H1 (cell line): Measurements from ENCODE around the gene MCF2L. TPM values are rescaled to one million over a fixed set of nuclear protein-coding genes. Genes with fewer than 3 reads are reported as not detected.

Experiments
- CTCF ChIA-PET: fragments of 300-600 bp; sonication (Branson Sonifier 250); formaldehyde crosslinking; loops from one replicate; lab custom pipeline; 2021; ENCODE audit not compliant: partially characterized antibody; lab: Charles Lee
- POLR2A ChIA-PET: fragments of 300-600 bp; sonication (Branson Sonifier 250); formaldehyde crosslinking; loops from one replicate; lab custom pipeline; 2021; ENCODE audit warnings: inconsistent platforms; ENCODE audit not compliant: partially characterized antibody; lab: Charles Lee
- DNase-seq, 2 experiments: peaks; one replicate each; pipeline versions ENCODE4 v3.0.0 to v3.0.0-alpha.2; 2010 to 2022; ENCODE audit warnings: low spot score in 2 of 2, low read depth in 1 of 2, mixed read lengths in 1 of 2
- FAIRE-seq: peaks from 2 replicates; lab custom pipeline; 2011; peaks lifted over from hg19 to GRCh38; lab: Jason Lieb, UNC
- H2AFZ ChIP-seq: 2 replicates; pipeline ENCODE4 v1.8.1; 2012; ENCODE audit warnings: low read length, inconsistent platforms
- H2AK5ac ChIP-seq: 2 replicates; pipeline ENCODE4 v1.6.1; 2013; ENCODE audit warnings: low read depth, low read length
- H2BK120ac ChIP-seq: replicated peaks from 2 replicates; pipeline ENCODE3; 2013; ENCODE audit warnings: low read depth, low read length, inconsistent platforms
- H2BK12ac ChIP-seq: 2 replicates; pipeline ENCODE4 v1.6.1; 2013; ENCODE audit warnings: low read depth, low read length
- H2BK15ac ChIP-seq: 2 replicates; pipeline ENCODE4 v1.6.1; 2013; ENCODE audit warnings: low read length
- H2BK20ac ChIP-seq: 2 replicates; pipeline ENCODE4 v1.6.1; 2013; ENCODE audit warnings: low read length
- H2BK5ac ChIP-seq: 2 replicates; pipeline ENCODE4 v1.6.1; 2013; ENCODE audit warnings: low read depth, low read length
- H3K14ac ChIP-seq: 2 replicates; pipeline ENCODE4 v1.6.1; 2013; ENCODE audit warnings: inconsistent platforms; ENCODE audit not compliant: insufficient read length
- H3K18ac ChIP-seq: 2 replicates; pipeline ENCODE4 v1.6.1; 2013; ENCODE audit warnings: low read length; ENCODE audit errors: extremely low read depth
- H3K23ac ChIP-seq: 2 replicates; pipeline ENCODE4 v1.6.1; 2013; ENCODE audit warnings: inconsistent platforms; ENCODE audit not compliant: insufficient read length
- H3K23me2 ChIP-seq: 2 replicates; pipeline ENCODE4 v1.6.1; 2013; ENCODE audit warnings: low read depth, low read length
- H3K27ac ChIP-seq: 2 replicates; pipeline ENCODE4 v1.6.1; 2011; ENCODE audit warnings: low read depth, low read length, inconsistent platforms
- H3K27me3 ChIP-seq, 4 experiments: replicated peaks in 1 of 4; 1 replicate in 1 of 4; 2 replicates in 3 of 4; pipeline versions ENCODE4 v1.6.1 to v1.8.1; 2011 to 2013; ENCODE audit warnings: low read length in 3 of 4, mild to moderate bottlenecking in 3 of 4, inconsistent platforms in 2 of 4, mixed read lengths in 2 of 4, moderate library complexity in 1 of 4; ENCODE audit not compliant: control insufficient read depth in 3 of 4, insufficient read depth in 3 of 4; ENCODE audit errors: extremely low read depth in 1 of 4
- H3K36me3 ChIP-seq, 4 experiments: 2 replicates each; pipeline versions ENCODE4 v1.6.1 to v1.8.1; 2011 to 2013; ENCODE audit warnings: mild to moderate bottlenecking in 4 of 4, low read length in 3 of 4, moderate library complexity in 2 of 4, control low read depth in 1 of 4, inconsistent platforms in 1 of 4; ENCODE audit not compliant: insufficient read depth in 4 of 4, control insufficient read depth in 2 of 4
- H3K4ac ChIP-seq: replicated peaks from 2 replicates; pipeline ENCODE3; 2013; ENCODE audit warnings: low read length, low read depth, mixed read lengths, inconsistent platforms; ENCODE audit not compliant: insufficient read length
- H3K4me1 ChIP-seq, 4 experiments: replicated peaks in 1 of 4; 1 replicate in 1 of 4; 2 replicates in 3 of 4; pipeline versions ENCODE4 v1.6.1 to v1.8.1; 2011 to 2013; ENCODE audit warnings: low read length in 3 of 4, inconsistent platforms in 2 of 4, mixed read lengths in 1 of 4; ENCODE audit not compliant: insufficient read depth in 4 of 4, control insufficient read depth in 3 of 4
- H3K4me2 ChIP-seq, 2 experiments: 2 replicates each; pipeline versions ENCODE4 v1.6.1 to v1.8.1; 2011 to 2013; ENCODE audit warnings: low read depth in 2 of 2, low read length in 2 of 2, control low read depth in 1 of 2, inconsistent platforms in 1 of 2, mild to moderate bottlenecking in 1 of 2; ENCODE audit not compliant: insufficient read depth in 1 of 2
- H3K4me3 ChIP-seq, 4 experiments: fragments of 200-600, 300-600 bp in 1 of 4; sonication (generic), shearing (Covaris generic), sonication (Bioruptor Twin) in 1 of 4; 2 replicates each; pipeline versions ENCODE4 v1.5.1 to v1.8.1; 2011 to 2016; ENCODE audit warnings: low read length in 4 of 4, low read depth in 3 of 4, control low read depth in 2 of 4, inconsistent platforms in 2 of 4, mild to moderate bottlenecking in 2 of 4, mixed read lengths in 1 of 4, moderate library complexity in 1 of 4; ENCODE audit not compliant: insufficient read depth in 2 of 4; ENCODE audit errors: extremely low read depth in 1 of 4
- H3K56ac ChIP-seq: replicated peaks from 2 replicates; pipeline ENCODE3; 2013; ENCODE audit warnings: low read depth, mild to moderate bottlenecking, mixed read lengths, low read length, inconsistent platforms; ENCODE audit not compliant: insufficient read length
- H3K79me1 ChIP-seq: 2 replicates; pipeline ENCODE4 v1.6.1; 2013; ENCODE audit warnings: low read depth, low read length, control low read depth
- H3K79me2 ChIP-seq, 2 experiments: 2 replicates each; pipeline versions ENCODE4 v1.6.1 to v1.8.1; 2012 to 2013; ENCODE audit warnings: low read length in 2 of 2, mild to moderate bottlenecking in 2 of 2, inconsistent platforms in 1 of 2; ENCODE audit not compliant: insufficient read depth in 2 of 2, control insufficient read depth in 1 of 2
- H3K9ac ChIP-seq, 4 experiments: replicated peaks in 1 of 4; 1 replicate in 1 of 4; 2 replicates in 3 of 4; pipeline versions ENCODE4 v1.6.1 to v1.8.1; 2011 to 2013; ENCODE audit warnings: low read depth in 3 of 4, low read length in 3 of 4, control low read depth in 2 of 4, mild to moderate bottlenecking in 2 of 4, moderate library complexity in 2 of 4, inconsistent platforms in 1 of 4; ENCODE audit errors: extremely low read depth in 1 of 4
- H3K9me3 ChIP-seq, 2 experiments: 2 replicates each; pipeline versions ENCODE4 v1.6.1 to v1.8.1; 2012 to 2013; ENCODE audit warnings: mild to moderate bottlenecking in 2 of 2, moderate library complexity in 2 of 2, control low read depth in 1 of 2, inconsistent platforms in 1 of 2, low read depth in 1 of 2, low read length in 1 of 2, mixed read lengths in 1 of 2; ENCODE audit not compliant: insufficient read depth in 2 of 2
- H4K20me1 ChIP-seq, 2 experiments: replicated peaks in 1 of 2; 2 replicates each; pipeline versions ENCODE3 to v1.8.1; 2011 to 2013; ENCODE audit warnings: inconsistent platforms in 2 of 2, low read length in 2 of 2, mild to moderate bottlenecking in 1 of 2; ENCODE audit not compliant: insufficient read depth in 2 of 2, control insufficient read depth in 1 of 2
- H4K5ac ChIP-seq: 2 replicates; pipeline ENCODE4 v1.6.1; 2013; ENCODE audit warnings: low read length, low read depth, mixed read lengths, inconsistent platforms; ENCODE audit not compliant: insufficient read length
- H4K8ac ChIP-seq: 2 replicates; pipeline ENCODE4 v1.8.0; 2013; ENCODE audit warnings: mild to moderate bottlenecking, moderate library complexity, low read length, inconsistent platforms; ENCODE audit not compliant: insufficient read depth; ENCODE audit errors: extremely low read depth
- H4K91ac ChIP-seq: replicated peaks from 2 replicates; pipeline ENCODE3; 2013; ENCODE audit warnings: low read length, mixed read lengths, inconsistent platforms; ENCODE audit not compliant: insufficient read length
- ATF2 ChIP-seq: IDR thresholded peaks from 2 replicates; pipeline ENCODE4 v1.6.1; 2012; ENCODE audit warnings: low read length, inconsistent platforms
- CEBPB ChIP-seq: IDR thresholded peaks from 2 replicates; pipeline ENCODE4 v1.6.1; 2012; ENCODE audit warnings: low read depth, low read length
- RXRA ChIP-seq: IDR thresholded peaks from 2 replicates; pipeline ENCODE4 v1.6.1; 2011; ENCODE audit warnings: low read depth, mild to moderate bottlenecking, low read length, moderate library complexity; ENCODE audit not compliant: insufficient read depth
- SIN3A ChIP-seq, 2 experiments: IDR thresholded peaks in 1 of 2; conservative IDR thresholded peaks in 1 of 2; 2 replicates each; pipeline ENCODE4 v1.6.1; 2011 to 2012; ENCODE audit warnings: low read length in 2 of 2, improper control_type of control experiment in 1 of 2, low read depth in 1 of 2, mild to moderate bottlenecking in 1 of 2
- SIRT6 ChIP-seq: IDR thresholded peaks from one replicate; pipeline ENCODE4 v1.7.1; 2012; ENCODE audit warnings: low read length, inconsistent platforms
- TAF7 ChIP-seq: optimal IDR thresholded peaks from 2 replicates; pipeline ENCODE3; 2011; ENCODE audit warnings: low read depth, mild to moderate bottlenecking, inconsistent platforms, low read length, moderate library complexity, borderline replicate concordance
- WGBS, 2 experiments: shearing (Covaris generic) in 1 of 2; methylation state at CpG; one replicate each; pipeline versions ENCODE4 v1.1.6 to v1.1.7; 2013 to 2015; ENCODE audit warnings: low lambda C conversion rate in 2 of 2, mixed read lengths in 2 of 2, inconsistent platforms in 1 of 2, low coverage in 1 of 2, missing lambda C conversion rate in 1 of 2; ENCODE audit not compliant: insufficient replicate concordance in 2 of 2, insufficient coverage in 1 of 2, insufficient read length in 1 of 2; ENCODE audit errors: extremely low coverage in 1 of 2, missing lambda C conversion rate in 1 of 2; 5-methylcytosine and 5-hydroxymethylcytosine counted together
- polyA plus RNA-seq, 7 experiments: library from polyadenylated mRNA; depleted of rRNA in 3 of 7; stranded (reverse) in 5 of 7; unstranded in 2 of 7; fragments of >200 nt in 5 of 7; fragments of 200-250 nt in 2 of 7; gene quantifications; 1 replicate in 5 of 7; 2 replicates in 1 of 7; 4 replicates in 1 of 7; pipeline versions ENCODE4 v1.2.1 to v1.2.3, GENCODE V29; 2011 to 2013; ENCODE audit warnings: missing spikeins in 2 of 7, mixed read lengths in 2 of 7
- total RNA-seq: library from RNA; stranded (reverse); fragmentation: NEBNext Ultra II Directional; extraction: Animal tissue kit (Norgen Biotek cat#: 25700); gene quantifications from 2 replicates; pipeline ENCODE4 v1.2.1, GENCODE V29; 2021

MCF2L gene
- total and polyA plus RNA-seq, 2 of the 8 experiments (the other 6 are each of a cell fraction or from before 2014, with no cell fraction given), result 10.1 to 24.4 TPM

- peak within 1 kb of the TSS; percentile 32 for H3K18ac ChIP-seq
- 0 out of 2 replicates have a peak within 1 kb of the TSS, but pooled peaks have one; percentile 65 for H2AK5ac ChIP-seq
- H4K20me1 ChIP-seq, result peaks cover 0 to 5% of the 10 kb centered on the region in 2 experiments
- H4K91ac ChIP-seq, result peak within 1 kb of the TSS; percentile 40
- peaks cover 12 to 14% (median 13%) of the 10 kb centered on the region in 4 experiments; a peak in 6 of 7 replicates for H3K27me3 ChIP-seq
- H3K79me2 ChIP-seq, result no peaks in the 10 kb centered on the region
- H3K36me3 ChIP-seq, result peaks cover 0 to 3% (median 0%) of the 10 kb centered on the region in 4 experiments; a peak in 1 of 8 replicates
- no peak within 1 kb of the TSS for H3K4ac ChIP-seq
- H3K4me2 ChIP-seq, result peak within 1 kb of the TSS in 1 of 2 experiments; percentile 5; a peak in 2 of 4 replicates
- no peak within 1 kb of the TSS for H2AFZ ChIP-seq
- H4K5ac ChIP-seq, result no peak within 1 kb of the TSS
- no peak for TF ChIP-seq CEBPB
- no peak for TF ChIP-seq SIN3A (conservative IDR thresholded peaks at IDR 0.05 in 1 of 2, IDR thresholded peaks at IDR 0.05 in 1 of 2; ENCODE audit: low read depth in 1 of 2, low read length in 2 of 2)
- no peak for TF ChIP-seq SIRT6
- TF ChIP-seq ATF2, result no peak
- TF ChIP-seq TAF7, result no peak
- no peak for TF ChIP-seq RXRA
- peak within 1 kb of the TSS; percentile 16 for H3K56ac ChIP-seq
- no peak within 1 kb of the TSS for H2BK20ac ChIP-seq
- FAIRE-seq (no peak), DNase-seq (no peak)
- no peak within 1 kb of the TSS for H3K4me3 ChIP-seq
- no peak within 1 kb of the TSS for H3K9ac ChIP-seq
- H2BK15ac ChIP-seq, result 0 out of 2 replicates have a peak within 1 kb of the TSS, but pooled peaks have one; percentile 72
- H3K27ac ChIP-seq, result no peak within 1 kb of the TSS
- H3K23ac ChIP-seq, result no peak within 1 kb of the TSS
- POLR2A ChIA-PET, result interaction anchor here (2.2 kb wide), 1 partner anchor 9 kb away, joined by 14 read pairs; no protein-coding TSS in a partner anchor
- H3K79me1 ChIP-seq, result no peaks in the 10 kb centered on the region
- H4K8ac ChIP-seq, result no peak within 1 kb of the TSS
- peaks cover 10% of the 10 kb centered on the region; the same call in 1 of the 2 replicates for H3K23me2 ChIP-seq
- peak within 1 kb of the TSS; percentile 71; the same call in 1 of the 2 replicates for H2BK5ac ChIP-seq
- H2BK120ac ChIP-seq, result no peak within 1 kb of the TSS
- H3K9me3 ChIP-seq, result no peaks in the 10 kb centered on the region
- H3K4me1 ChIP-seq, result peaks cover 0 to 13% (median 6%) of the 10 kb centered on the region in 4 experiments; a peak in 6 of 7 replicates
- WGBS, 2 experiments, result 78% methylated on average over 16 of the region's 17 CpGs; no CpG with 5 or more reads in 1 of the 2 experiments
- H2BK12ac ChIP-seq, result peak within 1 kb of the TSS; percentile 43; the same call in 1 of the 2 replicates
- no peak within 1 kb of the TSS for H3K14ac ChIP-seq
- CTCF ChIA-PET, result interaction anchor here (1.3 to 3.3 kb wide), 3 partner anchors 19 to 73 kb away, joined by 4 to 14 read pairs (median 6); no protein-coding TSS in a partner anchor
Observed at GRCh38 chr13:113105032-113105920, 136.3 kb downstream of the MCF2L start, which contains the start of gene F7. TSS of gene F7 (plus strand) at chr13:113105791. CDS start at chr13:113105842, 51 bp downstream.
